GM12878 (cell line): ENCODE results near the gene HCRT. TPM values are rescaled to one million over a fixed set of nuclear protein-coding genes. Genes with fewer than 3 reads are reported as not detected.

ENCODE experiments used
- ATAC-seq: fragments of 200-7000 bp; cut with Tn5 transposase; 3 replicates; pipeline ENCODE4 v1.9.1; 2020; ENCODE audit warnings: mild to moderate bottlenecking, moderate library complexity
- BruUV-seq: library from RNA; stranded (reverse); fragments of 400-500 nt; replicated peaks from 2 replicates; lab custom pipeline; 2021; lab: Mats Ljungman, UMichigan
- CTCF ChIA-PET: fragments of 300-600 bp; sonication (Branson Sonifier 250); formaldehyde crosslinking; extraction: SDS; loops from one replicate; lab custom pipeline; 2021; ENCODE audit warnings: inconsistent platforms; lab: Yijun Ruan, JAX
- POLR2A ChIA-PET: fragments of 350-600 bp; formaldehyde crosslinking; extraction: SDS; loops from one replicate; lab custom pipeline; 2021; ENCODE audit warnings: inconsistent platforms; lab: Charles Lee
- RAD21 ChIA-PET: fragments of 300-600 bp; sonication (Branson Sonifier 250); formaldehyde crosslinking; loops from one replicate; lab custom pipeline; 2023; ENCODE audit warnings: antibody characterized with exemption; ENCODE audit not compliant: unreplicated experiment; lab: Charles Lee
- SMC1A ChIA-PET: fragments of 300-600 bp; sonication (Branson Sonifier 250); formaldehyde crosslinking; loops from one replicate; lab custom pipeline; 2023; ENCODE audit not compliant: unreplicated experiment, uncharacterized antibody; lab: Charles Lee
- DNase-seq: peaks from one replicate; pipeline ENCODE4 v3.0.0-alpha.2; 2011; ENCODE audit warnings: low read depth, low spot score
- FAIRE-seq: peaks from 3 replicates; lab custom pipeline; 2011; peaks lifted over from hg19 to GRCh38; lab: Jason Lieb, UNC
- H2AFZ ChIP-seq: 2 replicates; pipeline ENCODE4 v1.6.0; 2011; ENCODE audit warnings: low read depth, low read length, control low read depth; ENCODE audit not compliant: control insufficient read depth
- H3K27ac ChIP-seq: 2 replicates; pipeline ENCODE4 v1.5.1; 2011; ENCODE audit warnings: control low read depth; ENCODE audit not compliant: control insufficient read depth, insufficient read depth
- H3K27me3 ChIP-seq, 2 experiments: replicated peaks in 1 of 2; 2 replicates each; pipeline versions ENCODE4 v1.6.0 to v1.6.1; 2011; ENCODE audit warnings: low read length in 1 of 2; ENCODE audit not compliant: control insufficient read depth in 2 of 2, insufficient read depth in 2 of 2
- H3K36me3 ChIP-seq, 2 experiments: 2 replicates each; pipeline ENCODE4 v1.5.1; 2011; ENCODE audit warnings: low read length in 1 of 2; ENCODE audit not compliant: control insufficient read depth in 2 of 2, insufficient read depth in 2 of 2
- H3K4me1 ChIP-seq: 2 replicates; pipeline ENCODE4 v1.6.1; 2011; ENCODE audit warnings: mild to moderate bottlenecking, low read length, moderate library complexity, mixed read lengths; ENCODE audit not compliant: control insufficient read depth, insufficient read depth
- H3K4me2 ChIP-seq: 2 replicates; pipeline ENCODE4 v1.6.0; 2011; ENCODE audit warnings: control low read depth; ENCODE audit not compliant: control insufficient read depth, insufficient read depth
- H3K4me3 ChIP-seq: fragments of 200-600 bp; sonication (generic); 2 replicates; pipeline ENCODE4 v1.5.1; 2016
- H3K79me2 ChIP-seq: 2 replicates; pipeline ENCODE4 v1.6.0; 2011; ENCODE audit warnings: low read length; ENCODE audit not compliant: control insufficient read depth, insufficient read depth
- H3K9ac ChIP-seq: 2 replicates; pipeline ENCODE4 v1.8.0; 2011; ENCODE audit warnings: low read length, control low read depth, mixed read lengths; ENCODE audit not compliant: control insufficient read depth, insufficient read depth
- H3K9me3 ChIP-seq: replicated peaks from 3 replicates; pipeline ENCODE4 v1.5.1; 2011; ENCODE audit warnings: mild to moderate bottlenecking, low read length; ENCODE audit not compliant: control insufficient read depth, insufficient read depth
- H4K20me1 ChIP-seq: 2 replicates; pipeline ENCODE4 v1.6.0; 2011; ENCODE audit not compliant: control insufficient read depth, insufficient read depth
- ATF3 ChIP-seq: IDR thresholded peaks from 2 replicates; pipeline ENCODE4 v1.6.1; 2011; ENCODE audit warnings: low read depth, mild to moderate bottlenecking, low read length, moderate library complexity, borderline replicate concordance; ENCODE audit errors: extremely low read depth
- CTCF ChIP-seq, 3 experiments: IDR thresholded peaks in 2 of 3; conservative IDR thresholded peaks in 1 of 3; 2 replicates each; pipeline ENCODE4 v1.5.1; 2011; ENCODE audit warnings: low read depth in 3 of 3, low read length in 3 of 3, mild to moderate bottlenecking in 3 of 3, control low read depth in 2 of 3, moderate library complexity in 2 of 3, inconsistent platforms in 1 of 3, mixed read lengths in 1 of 3; ENCODE audit not compliant: control insufficient read depth in 2 of 3, insufficient read depth in 1 of 3; ENCODE audit errors: extremely low read depth in 1 of 3
- MYC ChIP-seq: IDR thresholded peaks from 2 replicates; pipeline ENCODE4 v1.6.1; 2011; ENCODE audit warnings: mild to moderate bottlenecking, low read length, moderate library complexity, inconsistent platforms; ENCODE audit not compliant: insufficient read depth, insufficient replicate concordance, insufficient read length, severe bottlenecking
- NR2C2 ChIP-seq: IDR thresholded peaks from 2 replicates; pipeline ENCODE4 v1.6.1; 2011; ENCODE audit warnings: borderline replicate concordance, low read depth; ENCODE audit not compliant: control insufficient read depth, insufficient read length
- POU2F2 ChIP-seq: IDR thresholded peaks from 3 replicates; pipeline ENCODE4 v1.6.1; 2011; ENCODE audit warnings: low read depth, mild to moderate bottlenecking, low read length, borderline replicate concordance
- SUPT20H ChIP-seq: IDR thresholded peaks from 2 replicates; pipeline ENCODE4 v1.6.1; 2011; ENCODE audit warnings: low read depth, mild to moderate bottlenecking, low read length, moderate library complexity, borderline replicate concordance; ENCODE audit not compliant: control insufficient read depth
- WGBS: methylation state at CpG from one replicate; pipeline ENCODE4 v1.1.6; 2016; ENCODE audit warnings: low lambda C conversion rate; ENCODE audit not compliant: insufficient replicate concordance, insufficient coverage; ENCODE audit errors: missing lambda C conversion rate; 5-methylcytosine and 5-hydroxymethylcytosine counted together
- in situ Hi-C: fragments of 300-500 bp; cut with MboI; formaldehyde crosslinking; loops from 9 replicates; pipeline ENCODE4 v1.14.3; 2018; ENCODE audit warnings: mixed read lengths
- intact Hi-C: fragments of 100-400 bp; cut with micrococcal nuclease; formaldehyde crosslinking; loops from one replicate; pipeline ENCODE4 v1.14.2; 2022; ENCODE audit not compliant: unreplicated experiment
- polyA plus RNA-seq, 11 experiments: library from polyadenylated mRNA; depleted of rRNA in 4 of 11; unstranded in 6 of 11; stranded (reverse) in 5 of 11; fragments of >200 nt; fragmentation: Nextera tagmentation in 4 of 11; fragmentation: Illumina TruSeq in 1 of 11; extraction: Ambion mirVana in 4 of 11; extraction: Trizol in 1 of 11; gene quantifications; 1 replicate in 1 of 11; 2 replicates in 10 of 11; pipeline versions ENCODE4 v1.2.1 to v1.2.3, GENCODE V29; 2011 to 2016; ENCODE audit warnings: inconsistent platforms in 2 of 11, missing spikeins in 2 of 11, low read depth in 1 of 11
- total RNA-seq, 4 experiments: library from RNA; depleted of rRNA in 3 of 4; stranded (reverse); fragments of >200 nt in 3 of 4; fragmentation: Illumina TruSeq in 1 of 4; extraction: Trizol in 1 of 4; gene quantifications; 2 replicates each; pipeline versions ENCODE4 v1.2.1 to v1.2.3, GENCODE V29; 2013 to 2021

HCRT gene
- total and polyA plus RNA-seq, 10 of the 15 experiments (the other 5 are each of a cell fraction or from before 2014, with no cell fraction given) = 0.41 TPM; not detected in 9

GRCh38 chr17:42160531-42160910, 24.7 kb downstream of the HCRT start:
- TF ChIP-seq MYC = no peak
- no peak for TF ChIP-seq ATF3
- no peak for TF ChIP-seq CTCF (IDR thresholded peaks at IDR 0.05 in 2 of 3, conservative IDR thresholded peaks at IDR 0.05 in 1 of 3; ENCODE audit: control insufficient read depth in 2 of 3, extremely low read depth in 1 of 3, insufficient read depth in 1 of 3, low read depth in 3 of 3, low read length in 3 of 3)
- no peak for TF ChIP-seq NR2C2
- no peak for TF ChIP-seq SUPT20H
- TF ChIP-seq POU2F2 = no peak
- TF ChIP-seq, all 136 proteins: peak for 0
- H3K36me3 ChIP-seq = no peaks in the 10 kb centered on the region
- H3K79me2 ChIP-seq = no peaks in the 10 kb centered on the region
- WGBS = 95% methylated on average over 7 of the region's 7 CpGs
- DNase-seq (no peak), ATAC-seq (no peak), FAIRE-seq (no peak)
- no peaks in the 10 kb centered on the region for H3K9me3 ChIP-seq
- intact Hi-C loops = no loop called here
- ChIA-PET RAD21 (interaction anchor here (0.7 to 1.1 kb wide), 3 partner anchors 21 to 1680 kb away, joined by 3 to 7 read pairs (median 3); no protein-coding TSS in a partner anchor), SMC1A (no interaction called here), CTCF (interaction anchor here (0.6 to 1.0 kb wide), 3 partner anchors 18 to 246 kb away, joined by 3 read pairs; partner anchors contain the start of gene GHDC), POLR2A (interaction anchor here (0.6 to 1.0 kb wide), 4 partner anchors 92 to 316 kb away, joined by 3 to 5 read pairs (median 5); no protein-coding TSS in a partner anchor)
- no peaks in the 10 kb centered on the region for H3K27me3 ChIP-seq
- no TSS peak for BruUV-seq
- H3K4me3 ChIP-seq = no peak overlapping the region
- in situ Hi-C loops = no loop called here
- peaks cover 9% of the 10 kb centered on the region for H3K4me1 ChIP-seq
- H2AFZ ChIP-seq = no peak overlapping the region
- H3K27ac ChIP-seq = no peak overlapping the region
- no peak overlapping the region for H3K4me2 ChIP-seq
- no peaks in the 10 kb centered on the region for H4K20me1 ChIP-seq
- no peak overlapping the region for H3K9ac ChIP-seq
